ENCODE data around the gene DNAJC5.

- no peak for TF ChIP-seq POLR2A (IDR thresholded peaks at IDR 0.05)
- no peak for TF ChIP-seq CTCF (IDR thresholded peaks at IDR 0.05)
These were observed 73.4 kb downstream of the DNAJC5 start for GRCh38 chr20:63968136-63968927.

Measured in upper lobe of left lung (tissue), 4 donors.